GM21723 (cell line): ENCODE results near the gene AP3B1.

ENCODE experiments used
- ATAC-seq: cut with Tn5 transposase; IDR thresholded peaks from one replicate; pipeline ENCODE4 v1.9.1; 2021; ENCODE audit warnings: mild to moderate bottlenecking, moderate library complexity; ENCODE audit not compliant: unreplicated experiment

AP3B1 gene

GRCh38 chr5:78006449-78006848 is 288.0 kb downstream of the AP3B1 start:
- ATAC-seq, result no peak

GRCh38 chr5:78005021-78005785 is 289.3 kb downstream of the AP3B1 start:
- ATAC-seq, result no peak

GRCh38 chr5:78004559-78004958 is 289.9 kb downstream of the AP3B1 start:
- no peak for ATAC-seq

- ATAC-seq, result no peak
These were observed 290.6 kb downstream of the AP3B1 start for GRCh38 chr5:78003919-78004318.

GRCh38 chr5:78003450-78003849 is 291.0 kb downstream of the AP3B1 start:
- ATAC-seq, result no peak

DNA sequence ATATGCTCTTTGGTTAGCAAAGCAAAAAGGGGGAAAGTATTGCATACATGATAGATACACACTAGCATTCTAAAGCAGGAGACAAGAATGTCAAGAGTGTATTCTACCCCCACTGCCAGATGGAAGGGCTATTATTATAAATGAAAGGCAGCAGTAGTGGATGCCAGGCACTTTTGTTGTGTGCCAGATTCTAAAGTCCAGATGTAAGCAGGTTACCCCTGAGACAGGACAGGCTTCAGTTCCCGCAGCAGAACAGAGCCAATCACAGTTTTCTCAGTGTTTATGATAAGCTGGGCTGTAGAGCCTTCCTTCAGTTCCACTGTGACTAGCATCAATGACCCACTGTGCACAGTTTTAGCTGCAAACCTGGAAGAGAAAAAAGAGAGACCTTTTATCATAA is 291.8 kb downstream of the AP3B1 start:
- ATAC-seq, result no peak

DNA sequence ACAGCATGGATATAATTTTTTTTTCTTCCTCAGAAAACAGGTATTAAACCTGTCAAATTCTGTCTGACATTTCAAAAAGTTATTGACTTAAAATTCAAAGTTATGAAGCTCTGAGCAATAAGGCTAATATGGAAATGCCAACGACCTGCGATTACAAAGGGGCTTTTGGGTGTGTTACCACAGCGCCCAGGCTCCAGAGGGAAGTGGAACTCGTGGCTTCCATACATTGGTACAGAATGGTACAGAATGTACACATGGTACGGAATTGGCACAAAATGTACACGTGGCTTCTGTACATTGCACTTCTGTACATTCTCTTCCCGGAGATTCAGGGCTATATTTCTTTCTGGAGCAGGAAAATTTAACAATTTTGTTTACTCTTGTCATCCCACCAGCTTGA is 293.3 kb downstream of the AP3B1 start:
- no peak for ATAC-seq

- ATAC-seq, result no peak
These were observed 294.3 kb downstream of the AP3B1 start for GRCh38 chr5:78000191-78000590.

DNA sequence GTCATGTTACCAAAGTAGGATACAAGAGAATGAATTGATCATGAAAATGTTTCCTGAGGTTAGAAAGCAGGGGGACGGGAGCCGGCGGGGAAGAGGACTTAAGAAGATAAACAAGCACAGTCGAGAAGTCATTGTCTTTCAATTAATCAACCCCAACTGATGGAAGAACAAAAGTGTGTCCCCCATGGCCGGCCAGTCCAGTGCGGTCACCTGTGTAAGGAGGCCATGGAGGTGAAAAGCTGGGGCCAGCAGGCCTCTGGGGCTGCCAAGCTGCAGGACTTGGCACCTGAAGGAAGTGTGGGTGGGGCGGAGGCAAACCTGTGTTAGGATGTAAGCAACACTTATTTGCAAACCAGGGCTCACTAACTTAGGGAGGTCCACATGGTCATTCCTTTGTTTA is 295.1 kb downstream of the AP3B1 start:
- no peak for ATAC-seq

DNA sequence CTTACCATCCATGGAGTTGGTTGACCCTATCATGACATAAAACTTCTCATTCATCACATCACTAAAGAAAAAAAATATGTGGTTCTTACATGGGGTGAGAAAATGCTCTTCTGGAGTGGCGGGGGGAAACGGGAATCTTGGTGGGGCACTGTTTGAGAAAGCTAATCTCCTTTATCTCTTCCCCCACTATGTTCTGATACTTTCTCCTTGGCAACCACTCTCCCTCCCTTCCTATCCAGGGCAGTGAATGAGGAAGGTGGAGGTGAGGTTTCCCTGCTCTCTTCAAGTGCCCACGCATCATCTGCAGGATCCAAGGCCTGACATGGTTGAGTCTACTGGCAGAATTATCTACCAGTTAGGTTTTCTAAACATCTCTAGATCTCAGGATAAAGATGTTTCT is 297.6 kb downstream of the AP3B1 start:
- no peak for ATAC-seq

- no peak for ATAC-seq
These were observed 298.6 kb downstream of the AP3B1 start for GRCh38 chr5:77995793-77996409.

- no peak for ATAC-seq
These were observed 299.6 kb downstream of the AP3B1 start for GRCh38 chr5:77994943-77995342.

- ATAC-seq, result no peak
These were observed 300.6 kb downstream of the AP3B1 start for GRCh38 chr5:77993855-77994318.

- ATAC-seq, result no peak
These were observed 301.2 kb downstream of the AP3B1 start for GRCh38 chr5:77993141-77993854.

DNA sequence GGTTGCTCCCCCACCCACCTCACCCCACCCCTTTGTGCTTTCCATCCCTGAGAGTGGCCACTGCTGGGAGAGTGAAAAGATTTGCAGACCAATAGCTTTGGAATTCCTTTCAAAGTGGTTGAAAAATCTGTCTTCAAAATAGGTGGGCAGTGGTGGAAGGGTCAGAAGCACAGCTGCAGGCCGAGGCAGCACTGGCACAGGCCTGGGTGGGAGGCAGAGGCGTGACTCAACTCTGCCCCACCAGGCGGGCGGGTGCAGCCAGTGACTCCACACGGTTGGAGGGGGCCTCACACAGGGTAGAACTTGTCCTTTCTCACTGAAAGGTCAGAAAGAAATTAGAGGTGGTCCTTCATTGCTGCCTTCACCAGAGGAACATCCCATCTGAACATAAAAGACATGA is 303.4 kb downstream of the AP3B1 start:
- ATAC-seq, result no peak

GRCh38 chr5:77990020-77990419 is 304.5 kb downstream of the AP3B1 start:
- ATAC-seq, result no peak

DNA sequence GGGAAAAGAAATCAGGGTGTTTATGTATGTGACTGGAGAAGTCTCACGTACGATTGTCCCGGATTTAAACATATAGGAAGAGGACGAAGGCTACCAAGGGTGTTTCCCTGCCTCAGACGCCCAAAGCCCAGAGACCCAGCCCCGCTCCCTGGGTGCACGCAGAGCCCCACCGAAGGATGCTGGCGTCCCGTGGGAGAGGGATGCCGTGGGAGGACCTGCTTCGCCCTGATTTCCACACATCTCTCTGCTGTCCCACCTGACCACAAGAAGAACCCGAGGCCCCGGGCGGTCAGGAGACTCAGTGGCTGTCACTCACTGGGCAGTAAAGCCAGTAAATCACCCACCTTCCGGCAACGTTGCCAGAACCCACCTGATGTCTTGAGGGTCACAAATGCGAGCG is 306.5 kb downstream of the AP3B1 start:
- no peak for ATAC-seq

DNA sequence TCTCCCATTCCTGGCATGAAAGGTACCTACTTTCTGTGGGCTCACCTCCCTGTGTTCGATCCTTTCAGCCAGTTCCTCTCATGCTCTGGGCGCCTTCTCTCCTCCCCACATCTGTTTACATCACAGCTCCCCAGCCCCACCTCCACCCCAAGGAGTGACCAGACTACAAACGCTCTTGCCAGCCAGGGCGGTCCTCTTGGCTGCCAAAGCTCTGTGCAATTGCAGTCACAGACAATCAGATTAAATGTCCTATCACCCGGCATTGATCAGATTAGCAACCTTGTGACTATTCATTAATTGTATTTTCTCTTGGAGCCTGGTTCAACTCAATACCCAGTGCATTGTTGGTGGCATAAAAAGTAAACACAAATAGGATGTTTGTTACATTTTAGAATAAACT is 307.2 kb downstream of the AP3B1 start:
- no peak for ATAC-seq

GRCh38 chr5:77986261-77986660 is 308.2 kb downstream of the AP3B1 start:
- ATAC-seq, result no peak

DNA sequence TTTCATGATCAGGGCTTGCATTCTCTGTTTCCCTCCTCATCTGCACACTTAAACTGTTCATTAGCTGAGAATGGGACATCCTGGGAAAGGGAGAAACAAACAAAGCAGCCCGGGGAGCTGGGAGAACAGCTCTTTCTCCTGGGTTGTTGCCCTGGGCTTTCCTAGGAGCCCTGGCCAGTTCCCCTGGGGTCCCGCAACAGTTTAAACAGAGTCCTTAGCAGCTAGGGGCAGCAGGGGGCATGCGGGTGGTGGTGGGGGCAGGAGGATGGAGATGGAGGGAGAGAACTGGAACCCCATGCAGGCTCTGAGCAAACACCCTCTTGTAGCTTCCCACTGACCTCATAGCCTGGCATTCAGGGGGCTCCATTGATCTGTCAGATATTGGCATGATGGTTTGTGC is 309.3 kb downstream of the AP3B1 start:
- ATAC-seq, result no peak

GRCh38 chr5:77984587-77984986 is 309.9 kb downstream of the AP3B1 start:
- ATAC-seq, result no peak
